ENCODE results near the gene PTPRU.

- TF ChIP-seq CTCF (IDR thresholded peaks at IDR 0.05 in 2 of 3, conservative IDR thresholded peaks at IDR 0.05 in 1 of 3; ENCODE audit: borderline replicate concordance in 1 of 3, insufficient read depth in 1 of 3, low read depth in 2 of 3, low read length in 2 of 3) (no peak), SIN3A (IDR thresholded peaks at IDR 0.05; ENCODE audit: low read depth) (no peak), EGR1 (IDR thresholded peaks at IDR 0.05; ENCODE audit: low read depth) (no peak), POLR2A (IDR thresholded peaks at IDR 0.05; ENCODE audit: borderline replicate concordance, extremely low read depth, insufficient read depth, insufficient read length) (no peak), ZBTB33 (IDR thresholded peaks at IDR 0.05; ENCODE audit: extremely low read depth, insufficient replicate concordance, low read length) (no peak), RAD21 (IDR thresholded peaks at IDR 0.05; ENCODE audit: low read depth) (no peak), MAX (IDR thresholded peaks at IDR 0.05) (no peak), POLR2AphosphoS5 (IDR thresholded peaks at IDR 0.05; ENCODE audit: low read depth, low read length) (no peak), REST (IDR thresholded peaks at IDR 0.05; ENCODE audit: low read depth) (no peak), EZH2 (IDR thresholded peaks at IDR 0.05) (no peak), ZNF274 (IDR thresholded peaks at IDR 0.05; ENCODE audit: low read depth, low read length) (no peak), JUND (IDR thresholded peaks at IDR 0.05) (no peak), YY1 (IDR thresholded peaks at IDR 0.05; ENCODE audit: extremely low read depth, insufficient replicate concordance, low read depth, low read length) (no peak)
These were observed 35.3 kb upstream of the PTPRU start for GRCh38 chr1:29200906-29201594.
